Fibroblast of peridontal ligament (primary cell): ENCODE data around the gene SGIP1.
"Not testable (repeated sequence)": the region's sequence is repeated elsewhere in the genome, so short reads cannot be mapped to it uniquely, and the experiment has no call there.

Source experiments
- DNase-seq: peaks from one replicate; pipeline ENCODE4 v3.0.0-alpha.2; 2010; ENCODE audit errors: extremely low read depth

SGIP1 gene

DNA sequence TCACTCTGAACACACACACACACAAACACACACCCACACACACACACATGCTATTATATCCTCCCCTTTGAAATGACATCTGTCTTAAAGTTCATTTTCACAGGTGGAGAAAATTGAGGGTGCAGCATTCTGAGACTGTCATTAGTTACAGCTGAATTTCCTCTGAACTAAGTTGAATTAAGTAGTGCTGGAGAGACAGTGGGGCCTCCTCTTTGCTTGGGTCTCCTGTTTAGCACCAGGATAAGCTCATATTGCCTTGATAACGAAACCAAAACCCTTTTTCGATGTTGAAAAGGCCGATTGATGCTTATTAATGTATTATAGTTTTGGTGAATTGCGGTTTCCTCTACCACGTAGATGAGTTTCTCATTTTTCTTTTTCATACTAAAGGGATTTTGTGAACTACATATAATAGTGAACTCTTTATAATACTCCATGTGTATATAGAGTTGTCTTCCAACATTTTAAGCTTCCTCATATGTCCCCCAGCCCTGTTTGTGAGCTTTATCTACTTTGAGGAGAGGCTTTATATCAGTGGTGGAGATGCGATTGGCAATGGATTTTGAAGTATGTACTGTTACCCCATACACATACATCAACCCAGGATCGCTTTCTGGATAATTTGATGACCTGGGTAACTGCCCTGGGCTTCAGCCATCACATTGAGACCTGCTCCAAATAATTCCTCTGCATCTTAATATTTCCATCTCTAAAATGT, 235.7 kb downstream of the SGIP1 start:
- peak; percentile 41 for DNase-seq

DNA sequence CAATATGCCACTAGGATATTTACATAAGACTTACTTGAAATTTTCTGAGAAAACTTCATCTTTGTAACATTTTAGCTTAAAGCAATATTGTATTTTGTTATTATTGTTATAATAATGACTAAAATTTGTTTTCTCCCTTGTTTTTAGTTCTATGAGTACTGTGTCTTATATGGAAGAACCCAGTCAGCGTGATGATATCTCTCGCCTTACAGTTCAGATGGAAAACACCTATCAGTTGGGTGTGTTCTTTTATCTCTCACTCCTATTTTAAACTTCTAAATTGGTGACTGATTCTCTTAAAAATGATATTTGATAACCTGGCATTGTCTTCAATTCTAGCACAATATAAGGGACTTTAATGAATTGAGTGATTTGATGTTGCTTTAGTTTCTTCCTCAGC, 236.3 kb downstream of the SGIP1 start:
- no peak for DNase-seq

DNA sequence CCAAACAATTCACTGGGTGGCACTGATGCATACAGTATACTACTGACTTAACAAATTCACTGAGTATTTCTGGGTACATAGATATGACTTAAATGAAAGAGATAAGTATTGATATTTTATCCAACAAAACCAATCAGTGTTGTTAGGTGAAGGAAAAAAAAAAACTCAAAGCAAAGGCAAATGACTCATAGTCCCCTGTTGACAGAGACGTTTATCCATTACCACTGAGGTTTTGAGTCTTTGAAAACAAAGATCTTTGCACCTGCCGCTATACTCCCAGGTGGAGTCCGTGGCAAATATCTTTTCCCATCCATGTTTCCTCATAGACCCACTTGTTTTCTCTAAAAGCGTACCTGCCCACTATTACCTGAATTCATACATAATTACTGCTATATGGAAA, 236.7 kb downstream of the SGIP1 start:
- DNase-seq: no peak

DNA sequence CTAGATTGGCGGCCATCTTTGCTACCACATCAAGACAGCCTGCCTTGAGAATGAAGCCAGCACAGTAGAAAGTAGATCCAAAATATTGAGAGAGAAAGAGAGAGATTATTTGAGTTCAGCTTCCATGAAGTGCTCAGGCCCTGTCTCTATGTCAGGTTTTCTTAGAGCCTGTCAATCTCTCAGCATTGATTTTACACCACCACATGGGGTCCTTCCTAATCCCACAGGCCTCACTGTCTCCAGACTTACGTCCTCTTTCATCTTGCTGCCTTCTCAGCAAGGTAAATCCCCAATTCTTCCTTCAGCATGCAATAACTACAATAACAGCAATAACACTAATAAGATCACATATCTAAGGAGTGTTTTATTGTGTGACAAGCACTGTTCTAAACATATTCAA, 239.3 kb downstream of the SGIP1 start:
- no peak for DNase-seq

DNA sequence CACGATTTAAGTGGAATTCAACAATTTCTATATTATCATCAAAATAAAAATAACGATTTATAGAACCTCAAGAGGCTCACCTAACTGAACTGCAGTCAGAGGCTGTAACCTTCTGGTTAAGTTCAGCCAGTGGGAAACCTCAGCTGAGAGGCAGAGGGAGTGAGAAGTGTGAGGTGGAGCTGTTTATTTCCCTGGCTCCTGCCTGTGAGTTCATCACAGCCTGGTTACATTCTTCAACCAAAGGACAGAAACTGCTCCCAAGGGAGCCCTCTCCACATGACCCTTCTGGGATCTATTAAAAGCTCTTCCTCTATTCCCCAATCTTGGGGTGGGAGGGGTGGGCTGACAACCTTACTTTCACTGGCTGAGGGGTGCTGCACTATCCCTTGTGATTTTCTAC, 240.5 kb downstream of the SGIP1 start:
- DNase-seq: no peak

DNA sequence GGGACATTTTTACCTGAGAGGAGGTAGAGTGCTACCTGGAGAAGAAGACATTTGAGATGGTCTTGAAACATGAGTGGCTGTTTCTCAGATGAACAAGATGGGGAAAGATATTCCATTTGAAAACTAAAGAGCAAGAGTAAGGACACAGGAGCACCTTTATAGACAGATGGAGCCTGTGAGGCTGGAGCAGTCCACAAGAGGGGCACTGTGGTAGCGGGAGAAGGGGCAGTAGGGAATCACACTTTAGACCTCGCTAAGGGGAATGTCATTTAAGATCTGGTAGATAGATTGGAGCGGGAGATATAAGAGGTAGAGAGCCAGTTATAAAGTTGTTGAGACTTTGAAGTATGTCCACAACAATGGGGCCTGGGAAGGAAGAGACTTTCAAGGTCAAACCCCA, 241.7 kb downstream of the SGIP1 start:
- no peak for DNase-seq

DNA sequence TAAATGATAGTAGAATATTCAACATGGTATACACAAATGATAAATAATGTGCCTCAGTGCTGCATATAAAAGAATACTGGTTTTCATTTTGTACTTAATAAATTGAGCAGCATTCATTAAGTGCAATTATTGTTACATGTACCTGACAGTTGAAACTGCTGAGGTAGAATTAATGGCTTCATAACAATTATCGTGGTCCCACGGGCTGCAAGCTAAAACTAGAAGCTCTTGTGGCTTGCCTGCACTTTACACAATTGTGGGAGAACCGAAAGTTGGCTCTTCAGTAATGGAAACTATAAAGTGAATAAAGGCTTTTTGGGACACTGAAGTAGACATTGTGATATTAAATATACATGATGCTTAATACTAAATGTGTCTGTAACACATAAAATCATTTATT, 243.9 kb downstream of the SGIP1 start:
- peak; percentile 24 for DNase-seq

DNA sequence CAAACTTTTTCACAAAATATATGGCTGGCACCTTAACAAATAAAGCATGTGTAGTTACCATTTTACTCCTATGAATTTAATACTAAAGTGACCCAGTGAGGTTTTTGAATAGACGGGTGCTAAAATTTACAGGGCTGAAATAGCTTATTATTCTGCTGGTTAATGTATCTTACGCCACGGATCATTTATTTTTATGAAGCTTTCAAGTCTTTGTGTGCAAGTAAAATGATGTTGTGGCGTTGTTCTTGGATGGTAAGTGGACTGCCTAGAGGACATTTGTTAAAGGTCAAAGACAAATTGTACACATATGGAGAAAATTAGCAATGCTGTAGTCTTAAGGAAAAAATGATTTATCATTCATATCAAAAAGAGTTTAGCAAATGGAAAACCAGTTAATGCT, 244.3 kb downstream of the SGIP1 start:
- DNase-seq: peak; percentile 25

DNA sequence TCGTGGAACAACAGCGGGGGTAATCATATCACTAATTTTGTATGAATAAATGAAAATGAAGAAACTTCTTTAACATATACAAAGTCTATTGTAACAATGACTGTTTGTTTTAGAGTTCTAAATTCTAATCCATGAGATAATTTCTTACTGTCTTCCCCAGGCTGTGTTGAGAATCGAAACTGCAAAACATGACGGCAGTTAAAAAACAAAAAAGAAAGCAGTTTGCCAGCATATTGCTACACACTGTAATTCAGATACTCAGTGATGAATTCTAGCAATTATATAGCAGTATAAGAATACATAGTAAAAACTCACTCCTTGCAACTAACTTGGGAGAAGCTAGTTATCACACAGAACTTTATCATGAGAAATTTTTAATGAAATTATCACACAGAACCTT, 245.0 kb downstream of the SGIP1 start:
- peak; percentile 66 for DNase-seq

DNA sequence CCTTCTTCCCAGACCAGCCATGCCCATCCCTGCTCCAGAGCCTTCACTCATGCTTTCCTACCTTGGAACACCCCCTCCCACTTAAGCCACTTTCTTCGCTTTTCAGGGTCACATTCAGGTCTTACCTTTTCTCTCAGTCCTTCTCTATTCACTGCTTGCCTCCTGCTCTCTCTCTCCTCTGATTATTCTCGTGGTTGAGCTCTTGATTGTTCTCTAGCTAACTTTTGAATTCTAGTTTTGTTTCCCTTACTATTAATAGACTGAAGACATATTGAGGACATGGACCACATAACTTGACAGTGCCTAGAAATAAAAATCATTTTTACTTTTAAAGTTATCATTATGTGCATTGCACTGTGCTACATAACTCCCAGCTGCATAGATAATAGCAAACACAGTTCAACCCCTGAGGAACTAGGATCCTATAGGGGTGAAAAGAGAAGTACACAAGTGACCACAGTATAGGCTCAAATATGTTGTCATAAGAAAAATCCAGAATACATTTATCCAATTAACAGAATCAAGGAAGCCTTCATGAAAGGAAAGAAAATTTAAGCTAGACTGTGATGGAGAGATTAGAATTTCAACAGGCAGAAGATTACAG, 245.6 kb downstream of the SGIP1 start:
- DNase-seq: no peak

DNA sequence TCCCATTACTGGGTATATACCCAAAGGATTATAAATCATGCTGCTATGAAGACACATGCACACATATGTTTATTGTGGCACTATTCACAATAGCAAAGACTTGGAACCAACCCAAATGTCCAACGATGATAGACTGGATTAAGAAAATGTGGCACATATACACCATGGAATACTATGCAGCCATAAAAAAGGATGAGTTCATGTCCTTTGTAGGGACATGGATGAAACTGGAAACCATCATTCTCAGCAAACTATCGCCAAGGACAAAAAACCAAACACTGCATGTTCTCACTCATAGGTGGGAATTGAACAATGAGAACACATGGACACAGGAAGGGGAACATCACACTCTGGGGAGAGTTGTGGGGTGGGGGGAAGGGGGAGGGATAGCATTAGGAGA, 251.8 kb downstream of the SGIP1 start:
- not testable (repeated sequence) for DNase-seq

DNA sequence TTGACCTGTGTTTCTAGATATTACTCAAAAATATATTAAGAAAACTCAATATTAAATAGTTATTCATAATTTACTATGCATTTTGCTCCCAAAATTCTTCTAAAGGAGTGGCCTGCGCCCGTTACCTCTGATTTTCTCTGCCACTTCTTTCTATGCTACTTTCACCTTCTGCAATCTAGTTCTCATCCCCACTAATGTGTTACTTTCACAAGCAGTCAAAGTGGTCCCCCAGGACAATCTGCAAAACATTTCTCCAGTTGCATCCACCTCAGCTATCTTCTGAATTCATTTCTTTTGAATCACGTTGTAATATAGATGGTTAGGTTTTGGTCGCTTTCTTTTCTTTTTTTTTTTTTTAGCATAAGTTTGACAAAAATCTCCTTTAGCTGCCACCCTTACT, 253.7 kb downstream of the SGIP1 start:
- no peak for DNase-seq

DNA sequence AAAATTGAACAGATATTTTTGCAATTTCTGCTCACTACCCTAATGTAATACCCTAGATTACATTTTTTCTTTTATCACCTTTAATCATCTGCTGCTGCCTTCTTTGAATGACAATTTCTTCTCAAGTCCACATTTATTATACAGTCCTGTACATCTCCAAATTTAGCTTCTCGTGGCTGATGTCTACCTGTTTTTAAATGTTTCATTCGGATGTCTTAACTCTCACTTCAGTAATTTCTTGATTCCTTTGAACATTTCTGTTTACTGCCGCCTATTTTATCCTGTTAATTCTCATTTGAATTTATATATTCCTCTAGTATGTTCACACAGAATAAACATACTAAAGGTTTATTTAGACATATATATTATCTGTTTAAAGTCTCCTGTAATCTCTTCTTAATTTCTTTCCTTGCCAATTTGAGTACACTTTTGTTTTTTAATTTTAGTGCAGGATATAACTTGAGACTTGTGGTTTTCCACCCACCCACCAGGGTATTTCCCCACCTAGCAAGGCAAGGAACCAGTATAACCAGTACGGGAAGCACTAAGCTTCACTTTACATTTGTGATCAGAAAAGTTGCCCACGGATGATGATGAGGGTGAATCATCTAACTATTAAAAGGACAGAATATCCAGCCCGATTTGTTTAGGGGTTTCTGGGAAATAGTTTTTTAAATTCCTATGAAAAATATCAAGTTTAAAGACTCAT, 254.4 kb downstream of the SGIP1 start:
- DNase-seq: no peak

DNA sequence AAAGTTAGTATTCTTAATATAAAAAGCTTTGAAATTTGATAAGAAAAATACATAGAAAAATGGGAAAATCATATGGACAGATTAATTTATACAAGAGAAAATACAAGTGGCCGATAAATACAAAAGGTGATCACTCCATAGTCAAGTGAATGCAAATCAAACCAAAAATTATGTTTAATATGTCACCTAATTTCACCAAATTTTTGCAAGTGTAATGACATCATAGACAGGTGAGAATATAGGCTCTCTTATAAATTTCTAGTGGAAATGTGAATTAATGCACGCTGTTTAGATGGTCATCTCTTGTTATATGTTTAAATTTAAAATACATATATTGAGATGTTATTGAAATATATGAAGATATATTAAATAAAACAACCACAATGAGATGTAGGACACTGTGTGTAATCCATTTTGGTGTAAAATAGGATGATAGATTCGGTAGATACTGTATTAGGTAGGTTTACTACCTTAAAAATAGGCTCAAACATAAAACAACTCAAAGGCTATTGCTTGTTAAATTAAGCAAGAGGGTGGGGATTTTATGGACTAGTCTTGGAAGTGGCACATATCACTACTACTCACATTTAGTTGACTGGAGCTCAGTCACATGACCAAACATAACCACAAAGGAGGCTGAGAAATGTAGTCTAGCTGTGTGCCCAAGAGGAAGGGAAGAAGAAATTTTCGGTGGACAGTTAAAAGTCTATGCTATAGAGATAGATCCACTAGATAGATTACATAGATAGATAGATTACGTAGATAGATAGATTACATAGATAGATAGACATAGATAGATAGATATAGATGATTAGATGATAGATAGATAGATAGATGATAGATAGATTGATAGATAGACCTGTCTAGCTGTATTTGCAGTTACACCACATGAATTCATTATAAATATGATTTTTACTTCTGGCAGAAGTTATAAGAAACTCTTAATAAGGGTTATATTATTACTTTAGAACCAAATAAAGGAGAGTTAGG, 258.0 kb downstream of the SGIP1 start:
- no peak for DNase-seq

DNA sequence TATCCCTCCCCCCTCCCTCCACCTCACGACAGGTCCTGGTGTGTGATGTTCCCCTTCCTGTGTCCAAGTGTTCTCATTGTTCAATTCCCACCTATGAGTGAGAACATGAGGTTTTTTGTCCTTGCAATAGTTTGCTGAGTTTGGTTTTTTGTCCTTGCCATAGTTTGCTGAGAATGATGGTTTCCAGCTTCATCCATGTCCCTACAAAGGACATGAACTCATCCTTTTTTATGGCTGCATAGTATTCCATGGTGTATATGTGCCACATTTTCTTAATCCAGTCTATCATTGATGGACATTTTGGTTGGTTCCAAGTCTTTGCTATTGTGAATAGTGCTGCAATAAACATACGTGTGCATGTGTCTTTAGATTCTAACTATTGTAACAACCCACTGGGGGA, 261.9 kb downstream of the SGIP1 start:
- DNase-seq: not testable (repeated sequence)
